Measurements from ENCODE around the gene KAT8. TPM values are rescaled to one million over a fixed set of nuclear protein-coding genes. Genes with fewer than 3 reads are reported as not detected.
A peak's percentile ranks its signal among the peaks of the same experiment; 100 is the strongest.

The KAT8 gene
- total and polyA plus RNA-seq, 2 of the 13 experiments (the other 11 are each of a cell fraction or from before 2014, with no cell fraction given): 79.0 to 84.2 TPM

DNA sequence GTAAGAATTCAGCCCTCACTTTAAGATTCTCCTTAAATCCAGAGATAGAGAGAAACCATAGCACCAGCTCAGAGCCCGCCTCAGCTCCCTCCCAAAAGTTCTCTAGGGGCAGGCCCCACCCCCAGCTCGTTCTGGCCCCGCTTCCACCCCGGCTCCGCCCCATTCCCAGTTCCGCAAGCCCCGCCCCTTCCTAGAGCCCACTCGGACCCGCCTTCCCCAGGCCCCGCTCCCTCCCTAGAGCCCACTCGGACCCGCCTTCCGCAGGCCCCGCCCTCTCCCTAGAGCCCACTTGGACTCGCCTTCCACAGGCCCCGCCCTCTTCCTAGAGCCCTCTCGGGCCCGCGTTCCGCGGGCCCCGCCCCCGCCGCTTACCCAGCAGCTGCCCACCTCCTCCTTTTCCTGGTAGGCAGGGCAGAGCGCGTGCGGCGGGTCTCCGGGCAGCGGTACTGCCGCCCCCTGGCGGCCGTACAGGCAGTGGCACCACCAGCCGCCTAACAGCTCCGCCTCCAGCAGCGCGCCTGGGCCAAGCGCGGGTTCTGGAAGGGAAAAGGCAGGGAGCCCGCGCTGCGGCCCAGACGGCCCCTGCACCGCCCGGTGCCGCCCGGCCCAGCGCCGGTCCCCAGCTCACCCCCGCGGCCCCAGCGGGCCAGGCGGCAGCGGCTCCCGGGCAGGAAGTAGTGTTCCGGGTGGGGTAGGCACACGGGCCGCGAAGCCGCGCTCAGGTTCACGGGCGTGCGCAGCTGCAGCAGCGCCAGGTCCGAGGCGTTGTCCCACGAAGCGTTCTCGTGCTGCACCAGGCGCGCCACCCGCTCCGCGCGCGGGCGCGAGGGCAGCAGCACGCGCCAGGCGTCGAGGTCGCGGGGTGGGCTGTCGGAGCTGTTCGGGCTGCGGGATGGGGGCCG is 24.9 kb downstream of the KAT8 start (continued):
- no peak for TF ChIP-seq ZNF180 (CRISPR knock-in tag; IDR thresholded peaks at IDR 0.05; ENCODE audit: borderline replicate concordance, low read depth)
- TF ChIP-seq KLF13 (CRISPR knock-in tag; IDR thresholded peaks at IDR 0.05): no peak
- TF ChIP-seq, protein P1, sequence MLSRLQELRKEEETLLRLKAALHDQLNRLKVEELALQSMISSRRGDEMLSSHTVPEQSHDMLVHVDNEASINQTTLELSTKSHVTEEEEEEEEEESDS (CRISPR knock-in tag; IDR thresholded peaks at IDR 0.05; ENCODE audit: borderline replicate concordance): peak; percentile 76; the same call in 1 of the 2 replicates
- TF ChIP-seq, protein P2, sequence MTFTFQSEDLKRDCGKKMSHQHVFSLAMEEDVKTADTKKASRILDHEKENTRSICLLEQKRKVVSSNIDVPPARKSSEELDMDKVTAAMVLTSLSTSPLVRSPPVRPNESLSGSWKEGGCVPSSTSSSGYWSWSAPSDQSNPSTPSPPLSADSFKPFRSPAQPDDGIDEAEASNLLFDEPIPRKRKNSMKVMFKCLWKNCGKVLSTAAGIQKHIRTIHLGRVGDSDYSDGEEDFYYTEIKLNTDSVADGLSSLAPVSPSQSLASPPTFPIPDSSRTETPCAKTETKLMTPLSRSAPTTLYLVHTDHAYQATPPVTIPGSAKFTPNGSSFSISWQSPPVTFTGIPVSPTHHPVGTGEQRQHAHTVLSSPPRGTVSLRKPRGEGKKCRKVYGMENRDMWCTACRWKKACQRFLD (CRISPR knock-in tag; IDR thresholded peaks at IDR 0.05; ENCODE audit: borderline replicate concordance): no peak
- TF ChIP-seq ZFP90 (CRISPR knock-in tag; IDR thresholded peaks at IDR 0.05; ENCODE audit: borderline replicate concordance): peak; percentile 61; the same call in 1 of the 2 replicates
- peak; percentile 63; the same call in 1 of the 2 replicates for TF ChIP-seq RELA (CRISPR knock-in tag; IDR thresholded peaks at IDR 0.05)
- TF ChIP-seq ELF3 (CRISPR knock-in tag; IDR thresholded peaks at IDR 0.05): peak; percentile 95
- no peak for TF ChIP-seq KAT2B (IDR thresholded peaks at IDR 0.05; ENCODE audit: borderline replicate concordance, low read depth, low read length)
- TF ChIP-seq, protein P3, sequence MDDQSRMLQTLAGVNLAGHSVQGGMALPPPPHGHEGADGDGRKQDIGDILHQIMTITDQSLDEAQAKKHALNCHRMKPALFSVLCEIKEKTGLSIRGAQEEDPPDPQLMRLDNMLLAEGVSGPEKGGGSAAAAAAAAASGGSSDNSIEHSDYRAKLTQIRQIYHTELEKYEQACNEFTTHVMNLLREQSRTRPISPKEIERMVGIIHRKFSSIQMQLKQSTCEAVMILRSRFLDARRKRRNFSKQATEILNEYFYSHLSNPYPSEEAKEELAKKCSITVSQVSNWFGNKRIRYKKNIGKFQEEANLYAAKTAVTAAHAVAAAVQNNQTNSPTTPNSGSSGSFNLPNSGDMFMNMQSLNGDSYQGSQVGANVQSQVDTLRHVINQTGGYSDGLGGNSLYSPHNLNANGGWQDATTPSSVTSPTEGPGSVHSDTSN (CRISPR knock-in tag; IDR thresholded peaks at IDR 0.05; ENCODE audit: borderline replicate concordance): no peak
- peak; percentile 96 for TF ChIP-seq REPIN1 (CRISPR knock-in tag; IDR thresholded peaks at IDR 0.05; ENCODE audit: borderline replicate concordance, low read depth)
- no peak; the same call in 1 of the 2 replicates for TF ChIP-seq FOXC1 (CRISPR knock-in tag; IDR thresholded peaks at IDR 0.05; ENCODE audit: borderline replicate concordance)
- peak; percentile 48 for TF ChIP-seq ZNF143 (CRISPR knock-in tag; IDR thresholded peaks at IDR 0.05)
- TF ChIP-seq, protein P4, sequence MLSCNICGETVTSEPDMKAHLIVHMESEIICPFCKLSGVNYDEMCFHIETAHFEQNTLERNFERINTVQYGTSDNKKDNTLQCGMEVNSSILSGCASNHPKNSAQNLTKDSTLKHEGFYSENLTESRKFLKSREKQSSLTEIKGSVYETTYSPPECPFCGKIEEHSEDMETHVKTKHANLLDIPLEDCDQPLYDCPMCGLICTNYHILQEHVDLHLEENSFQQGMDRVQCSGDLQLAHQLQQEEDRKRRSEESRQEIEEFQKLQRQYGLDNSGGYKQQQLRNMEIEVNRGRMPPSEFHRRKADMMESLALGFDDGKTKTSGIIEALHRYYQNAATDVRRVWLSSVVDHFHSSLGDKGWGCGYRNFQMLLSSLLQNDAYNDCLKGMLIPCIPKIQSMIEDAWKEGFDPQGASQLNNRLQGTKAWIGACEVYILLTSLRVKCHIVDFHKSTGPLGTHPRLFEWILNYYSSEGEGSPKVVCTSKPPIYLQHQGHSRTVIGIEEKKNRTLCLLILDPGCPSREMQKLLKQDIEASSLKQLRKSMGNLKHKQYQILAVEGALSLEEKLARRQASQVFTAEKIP (CRISPR knock-in tag; IDR thresholded peaks at IDR 0.05; ENCODE audit: borderline replicate concordance): no peak
- TF ChIP-seq NCOA5 (CRISPR knock-in tag; IDR thresholded peaks at IDR 0.05): no peak
- no peak for TF ChIP-seq ARNTL (CRISPR knock-in tag; IDR thresholded peaks at IDR 0.05)
- TF ChIP-seq ZNF660 (CRISPR knock-in tag; IDR thresholded peaks at IDR 0.05; ENCODE audit: borderline replicate concordance, low read depth): no peak
- no peak for TF ChIP-seq ZNF670 (CRISPR knock-in tag; IDR thresholded peaks at IDR 0.05; ENCODE audit: borderline replicate concordance)
- TF ChIP-seq MIER2 (CRISPR knock-in tag; IDR thresholded peaks at IDR 0.05): no peak
- TF ChIP-seq TBX2 (CRISPR knock-in tag; IDR thresholded peaks at IDR 0.05; ENCODE audit: borderline replicate concordance): peak; percentile 93
- TF ChIP-seq HCFC1 (IDR thresholded peaks at IDR 0.05; ENCODE audit: low read depth, low read length): peak; percentile 51; the same call in 1 of the 2 replicates
- no peak for TF ChIP-seq FOXM1 (CRISPR knock-in tag; IDR thresholded peaks at IDR 0.05)
- TF ChIP-seq, protein P5, sequence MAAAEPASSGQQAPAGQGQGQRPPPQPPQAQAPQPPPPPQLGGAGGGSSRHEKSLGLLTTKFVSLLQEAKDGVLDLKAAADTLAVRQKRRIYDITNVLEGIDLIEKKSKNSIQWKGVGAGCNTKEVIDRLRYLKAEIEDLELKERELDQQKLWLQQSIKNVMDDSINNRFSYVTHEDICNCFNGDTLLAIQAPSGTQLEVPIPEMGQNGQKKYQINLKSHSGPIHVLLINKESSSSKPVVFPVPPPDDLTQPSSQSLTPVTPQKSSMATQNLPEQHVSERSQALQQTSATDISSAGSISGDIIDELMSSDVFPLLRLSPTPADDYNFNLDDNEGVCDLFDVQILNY (CRISPR knock-in tag; conservative IDR thresholded peaks at IDR 0.05): no peak; the same call in none of the 2 replicates
- no peak for TF ChIP-seq SMYD3 (CRISPR knock-in tag; IDR thresholded peaks at IDR 0.05)
- 0 out of 2 replicates have a peak, but pooled peaks have one; percentile 53 for TF ChIP-seq ZNF292 (CRISPR knock-in tag; IDR thresholded peaks at IDR 0.05; ENCODE audit: borderline replicate concordance, low read depth)

Data from HepG2 (cell line).